Measurements from ENCODE around the gene TUFM. TPM values are rescaled to one million over a fixed set of nuclear protein-coding genes. Genes with fewer than 3 reads are reported as not detected.

TUFM gene
- total RNA-seq, 1 experiment from 2014 or later, result 296 TPM

DNA sequence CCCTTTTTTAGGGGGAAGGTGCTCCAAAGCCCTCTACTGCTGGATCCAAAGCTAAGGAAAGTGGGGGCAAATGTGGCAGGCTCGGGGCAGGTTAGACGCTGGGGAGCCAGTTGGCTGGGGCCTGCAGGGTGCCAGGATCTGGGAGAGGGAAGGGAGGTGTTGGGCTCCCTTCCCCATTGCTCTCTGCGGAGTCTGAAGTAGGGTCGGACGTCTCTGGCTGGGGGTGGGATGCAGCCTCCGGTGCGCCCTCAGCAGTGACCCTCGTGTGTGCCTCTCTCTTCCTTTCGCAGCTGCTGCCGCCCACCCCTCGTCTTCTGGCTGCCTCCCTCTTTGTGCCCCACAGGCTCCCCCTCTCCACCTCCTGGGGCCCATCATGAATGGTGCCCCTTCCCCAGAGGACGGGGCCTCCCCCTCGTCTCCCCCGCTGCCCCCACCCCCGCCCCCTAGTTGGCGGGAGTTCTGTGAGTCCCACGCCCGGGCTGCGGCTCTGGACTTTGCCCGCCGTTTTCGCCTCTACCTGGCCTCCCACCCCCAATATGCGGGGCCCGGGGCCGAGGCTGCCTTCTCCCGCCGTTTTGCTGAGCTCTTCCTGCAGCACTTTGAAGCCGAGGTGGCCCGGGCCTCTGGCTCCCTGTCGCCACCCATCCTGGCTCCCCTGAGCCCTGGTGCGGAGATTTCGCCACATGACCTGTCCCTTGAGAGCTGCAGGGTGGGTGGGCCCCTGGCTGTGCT, 19.7 kb upstream of the TUFM start:
- Mint-ChIP-seq H3K27me3 (ENCODE audit: low read depth) (no peaks in the 10 kb centered on the region), H3K27ac (peak overlapping the region; percentile 68; the same call in 1 of the 2 replicates), H3K4me3 (no peak overlapping the region; the same call in 1 of the 2 replicates), H3K9me3 (no peaks in the 10 kb centered on the region), H3K36me3 (peaks cover 30% of the 10 kb centered on the region), H3K4me1 (peaks cover 17% of the 10 kb centered on the region)
- TF ChIP-seq SMAD3 (CRISPR knock-in tag; IDR thresholded peaks at IDR 0.05; ENCODE audit: borderline replicate concordance) (no peak), HMGA2 (CRISPR knock-in tag; IDR thresholded peaks at IDR 0.05) (no peak), NFYB (CRISPR knock-in tag; conservative IDR thresholded peaks at IDR 0.05; ENCODE audit: low read depth) (no peak), GRHL2 (CRISPR knock-in tag; IDR thresholded peaks at IDR 0.05; ENCODE audit: insufficient replicate concordance, severe bottlenecking) (no peak), RORB (CRISPR knock-in tag; IDR thresholded peaks at IDR 0.05) (no peak), JUN (CRISPR knock-in tag; IDR thresholded peaks at IDR 0.05) (no peak), KAT7 (CRISPR knock-in tag; IDR thresholded peaks at IDR 0.05; ENCODE audit: borderline replicate concordance) (no peak), ZNF121 (CRISPR knock-in tag; IDR thresholded peaks at IDR 0.05) (no peak), TEAD1 (CRISPR knock-in tag; IDR thresholded peaks at IDR 0.05) (no peak)
- TF ChIP-seq, protein P1, sequence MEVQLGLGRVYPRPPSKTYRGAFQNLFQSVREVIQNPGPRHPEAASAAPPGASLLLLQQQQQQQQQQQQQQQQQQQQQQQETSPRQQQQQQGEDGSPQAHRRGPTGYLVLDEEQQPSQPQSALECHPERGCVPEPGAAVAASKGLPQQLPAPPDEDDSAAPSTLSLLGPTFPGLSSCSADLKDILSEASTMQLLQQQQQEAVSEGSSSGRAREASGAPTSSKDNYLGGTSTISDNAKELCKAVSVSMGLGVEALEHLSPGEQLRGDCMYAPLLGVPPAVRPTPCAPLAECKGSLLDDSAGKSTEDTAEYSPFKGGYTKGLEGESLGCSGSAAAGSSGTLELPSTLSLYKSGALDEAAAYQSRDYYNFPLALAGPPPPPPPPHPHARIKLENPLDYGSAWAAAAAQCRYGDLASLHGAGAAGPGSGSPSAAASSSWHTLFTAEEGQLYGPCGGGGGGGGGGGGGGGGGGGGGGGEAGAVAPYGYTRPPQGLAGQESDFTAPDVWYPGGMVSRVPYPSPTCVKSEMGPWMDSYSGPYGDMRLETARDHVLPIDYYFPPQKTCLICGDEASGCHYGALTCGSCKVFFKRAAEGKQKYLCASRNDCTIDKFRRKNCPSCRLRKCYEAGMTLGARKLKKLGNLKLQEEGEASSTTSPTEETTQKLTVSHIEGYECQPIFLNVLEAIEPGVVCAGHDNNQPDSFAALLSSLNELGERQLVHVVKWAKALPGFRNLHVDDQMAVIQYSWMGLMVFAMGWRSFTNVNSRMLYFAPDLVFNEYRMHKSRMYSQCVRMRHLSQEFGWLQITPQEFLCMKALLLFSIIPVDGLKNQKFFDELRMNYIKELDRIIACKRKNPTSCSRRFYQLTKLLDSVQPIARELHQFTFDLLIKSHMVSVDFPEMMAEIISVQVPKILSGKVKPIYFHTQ (CRISPR knock-in tag; IDR thresholded peaks at IDR 0.05), result no peak
- TF ChIP-seq, protein P2, sequence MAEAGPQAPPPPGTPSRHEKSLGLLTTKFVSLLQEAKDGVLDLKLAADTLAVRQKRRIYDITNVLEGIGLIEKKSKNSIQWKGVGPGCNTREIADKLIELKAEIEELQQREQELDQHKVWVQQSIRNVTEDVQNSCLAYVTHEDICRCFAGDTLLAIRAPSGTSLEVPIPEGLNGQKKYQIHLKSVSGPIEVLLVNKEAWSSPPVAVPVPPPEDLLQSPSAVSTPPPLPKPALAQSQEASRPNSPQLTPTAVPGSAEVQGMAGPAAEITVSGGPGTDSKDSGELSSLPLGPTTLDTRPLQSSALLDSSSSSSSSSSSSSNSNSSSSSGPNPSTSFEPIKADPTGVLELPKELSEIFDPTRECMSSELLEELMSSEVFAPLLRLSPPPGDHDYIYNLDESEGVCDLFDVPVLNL (CRISPR knock-in tag; IDR thresholded peaks at IDR 0.05; ENCODE audit: borderline replicate concordance, low read depth), result no peak
- no peak for ATAC-seq
- CTCF ChIA-PET, result interaction anchor here (0.6 to 1.6 kb wide), 5 partner anchors 10 to 112 kb away, joined by 3 to 5 read pairs (median 4); partner anchors contain the start of gene TUFM
- POLR2A ChIA-PET, result no interaction called here
- DNase-seq (ENCODE audit: low spot score), result no peak

DNA sequence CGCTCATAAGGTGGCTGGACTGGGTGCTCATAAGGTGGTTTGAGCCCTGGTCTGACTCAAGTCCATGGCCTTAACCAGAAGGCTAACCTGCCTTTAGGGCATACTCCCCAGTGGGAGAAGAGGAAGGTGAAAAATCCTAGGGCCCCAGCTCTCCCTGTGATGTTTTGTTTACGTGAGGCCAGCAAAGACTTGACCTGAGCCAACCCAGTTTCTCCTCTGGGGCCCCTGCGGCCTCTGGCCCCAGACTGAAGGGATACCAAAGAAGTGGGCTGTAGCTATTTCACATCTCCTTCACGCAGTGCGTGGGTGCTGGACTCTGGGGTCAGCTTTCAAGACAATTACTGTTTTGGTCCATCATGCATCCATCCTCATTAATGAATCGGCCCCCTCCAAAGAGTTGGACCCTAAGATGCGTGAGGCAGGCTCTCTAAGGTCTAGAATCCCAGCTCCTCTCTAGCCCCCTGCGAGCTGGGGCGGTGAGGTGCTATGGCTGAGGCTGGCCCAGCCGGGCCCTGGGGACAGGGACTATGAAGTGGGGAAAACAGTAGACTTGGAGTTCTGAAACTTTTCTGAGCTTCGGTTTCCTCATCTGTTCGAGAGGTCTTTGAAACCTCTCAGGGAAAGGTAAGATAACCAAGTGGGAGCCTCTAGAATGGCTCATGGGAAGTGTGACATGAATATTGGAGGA, 19.0 kb upstream of the TUFM start:
- no peaks in the 10 kb centered on the region for H3K9me3 Mint-ChIP-seq
- H3K27ac Mint-ChIP-seq, result peak overlapping the region; percentile 68
- peaks cover 17% of the 10 kb centered on the region for H3K4me1 Mint-ChIP-seq
- ChIA-PET POLR2A (interaction anchor here (0.5 to 1.0 kb wide), 2 partner anchors 42 to 80 kb away, joined by 3 to 5 read pairs; partner anchors contain the start of gene ATXN2L), CTCF (interaction anchor here (0.7 to 3.9 kb wide), 8 partner anchors 8 to 113 kb away, joined by 3 to 23 read pairs (median 7); partner anchors contain the start of gene TUFM)
- DNase-seq (ENCODE audit: low spot score) (no peak), ATAC-seq (no peak)
- peak overlapping the region; percentile 91 for H3K4me3 Mint-ChIP-seq
- peaks cover 24% of the 10 kb centered on the region for H3K36me3 Mint-ChIP-seq
- H3K27me3 Mint-ChIP-seq (ENCODE audit: low read depth), result no peaks in the 10 kb centered on the region
- no peak for TF ChIP-seq NR2C2 (CRISPR knock-in tag; IDR thresholded peaks at IDR 0.05)
- no peak for TF ChIP-seq NR1H2 (CRISPR knock-in tag; IDR thresholded peaks at IDR 0.05)
- no peak for TF ChIP-seq ZNF263 (CRISPR knock-in tag; IDR thresholded peaks at IDR 0.05; ENCODE audit: low read depth)
- TF ChIP-seq HMGA2 (CRISPR knock-in tag; IDR thresholded peaks at IDR 0.05), result no peak
- TF ChIP-seq, protein P3, sequence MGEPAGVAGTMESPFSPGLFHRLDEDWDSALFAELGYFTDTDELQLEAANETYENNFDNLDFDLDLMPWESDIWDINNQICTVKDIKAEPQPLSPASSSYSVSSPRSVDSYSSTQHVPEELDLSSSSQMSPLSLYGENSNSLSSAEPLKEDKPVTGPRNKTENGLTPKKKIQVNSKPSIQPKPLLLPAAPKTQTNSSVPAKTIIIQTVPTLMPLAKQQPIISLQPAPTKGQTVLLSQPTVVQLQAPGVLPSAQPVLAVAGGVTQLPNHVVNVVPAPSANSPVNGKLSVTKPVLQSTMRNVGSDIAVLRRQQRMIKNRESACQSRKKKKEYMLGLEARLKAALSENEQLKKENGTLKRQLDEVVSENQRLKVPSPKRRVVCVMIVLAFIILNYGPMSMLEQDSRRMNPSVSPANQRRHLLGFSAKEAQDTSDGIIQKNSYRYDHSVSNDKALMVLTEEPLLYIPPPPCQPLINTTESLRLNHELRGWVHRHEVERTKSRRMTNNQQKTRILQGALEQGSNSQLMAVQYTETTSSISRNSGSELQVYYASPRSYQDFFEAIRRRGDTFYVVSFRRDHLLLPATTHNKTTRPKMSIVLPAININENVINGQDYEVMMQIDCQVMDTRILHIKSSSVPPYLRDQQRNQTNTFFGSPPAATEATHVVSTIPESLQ (CRISPR knock-in tag; IDR thresholded peaks at IDR 0.05), result no peak
- no peak for TF ChIP-seq FOXJ3 (CRISPR knock-in tag; IDR thresholded peaks at IDR 0.05; ENCODE audit: borderline replicate concordance)
- no peak for TF ChIP-seq SP1 (CRISPR knock-in tag; conservative IDR thresholded peaks at IDR 0.05)
- TF ChIP-seq, protein P4, sequence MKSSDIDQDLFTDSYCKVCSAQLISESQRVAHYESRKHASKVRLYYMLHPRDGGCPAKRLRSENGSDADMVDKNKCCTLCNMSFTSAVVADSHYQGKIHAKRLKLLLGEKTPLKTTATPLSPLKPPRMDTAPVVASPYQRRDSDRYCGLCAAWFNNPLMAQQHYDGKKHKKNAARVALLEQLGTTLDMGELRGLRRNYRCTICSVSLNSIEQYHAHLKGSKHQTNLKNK (CRISPR knock-in tag; IDR thresholded peaks at IDR 0.05), result no peak
- TF ChIP-seq, protein P5, sequence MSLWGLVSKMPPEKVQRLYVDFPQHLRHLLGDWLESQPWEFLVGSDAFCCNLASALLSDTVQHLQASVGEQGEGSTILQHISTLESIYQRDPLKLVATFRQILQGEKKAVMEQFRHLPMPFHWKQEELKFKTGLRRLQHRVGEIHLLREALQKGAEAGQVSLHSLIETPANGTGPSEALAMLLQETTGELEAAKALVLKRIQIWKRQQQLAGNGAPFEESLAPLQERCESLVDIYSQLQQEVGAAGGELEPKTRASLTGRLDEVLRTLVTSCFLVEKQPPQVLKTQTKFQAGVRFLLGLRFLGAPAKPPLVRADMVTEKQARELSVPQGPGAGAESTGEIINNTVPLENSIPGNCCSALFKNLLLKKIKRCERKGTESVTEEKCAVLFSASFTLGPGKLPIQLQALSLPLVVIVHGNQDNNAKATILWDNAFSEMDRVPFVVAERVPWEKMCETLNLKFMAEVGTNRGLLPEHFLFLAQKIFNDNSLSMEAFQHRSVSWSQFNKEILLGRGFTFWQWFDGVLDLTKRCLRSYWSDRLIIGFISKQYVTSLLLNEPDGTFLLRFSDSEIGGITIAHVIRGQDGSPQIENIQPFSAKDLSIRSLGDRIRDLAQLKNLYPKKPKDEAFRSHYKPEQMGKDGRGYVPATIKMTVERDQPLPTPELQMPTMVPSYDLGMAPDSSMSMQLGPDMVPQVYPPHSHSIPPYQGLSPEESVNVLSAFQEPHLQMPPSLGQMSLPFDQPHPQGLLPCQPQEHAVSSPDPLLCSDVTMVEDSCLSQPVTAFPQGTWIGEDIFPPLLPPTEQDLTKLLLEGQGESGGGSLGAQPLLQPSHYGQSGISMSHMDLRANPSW (CRISPR knock-in tag; conservative IDR thresholded peaks at IDR 0.05; ENCODE audit: low read depth), result no peak
- TF ChIP-seq NR3C1 (CRISPR knock-in tag; conservative IDR thresholded peaks at IDR 0.05; ENCODE audit: low read depth), result no peak
- TF ChIP-seq TEAD4 (CRISPR knock-in tag; IDR thresholded peaks at IDR 0.05), result no peak

Data from WTC11 (cell line).